NCI-H2081 (cell line): ENCODE data around the gene DEFB131B.
"Not testable (repeated sequence)": the region's sequence is repeated elsewhere in the genome, so short reads cannot be mapped to it uniquely, and the experiment has no call there.

Experiments
- DNase-seq, 2 experiments: peaks; one replicate each; lab custom pipeline; 2025; lab: John Stamatoyannopoulos, UW

DEFB131B gene

GRCh38 chr11:71878059-71878458 lies at the start of gene DEFB131B:
Gene DEFB131B, plus strand, starts transcription at chr11:71878453. Its CDS starts 0 bp downstream, at chr11:71878453.
- DNase-seq: not testable (repeated sequence)

- not testable (repeated sequence) for DNase-seq
Measured at GRCh38 chr11:71829247-71829646, 49.0 kb upstream of the DEFB131B start.

- not testable (repeated sequence) for DNase-seq
Measured at GRCh38 chr11:71829686-71830085, 48.6 kb upstream of the DEFB131B start.

- not testable (repeated sequence) for DNase-seq
Measured at GRCh38 chr11:71832811-71833210, 45.4 kb upstream of the DEFB131B start, which contains the start of gene DEFB108B. Gene DEFB108B, plus strand, starts transcription at chr11:71833200. Its CDS starts 0 bp downstream, at chr11:71833200.

GRCh38 chr11:71842720-71843119 lies 35.5 kb upstream of the DEFB131B start:
- not testable (repeated sequence) for DNase-seq

GRCh38 chr11:71843355-71843754 lies 34.9 kb upstream of the DEFB131B start:
- not testable (repeated sequence) for DNase-seq

GRCh38 chr11:71843858-71844257 lies 34.4 kb upstream of the DEFB131B start:
- no peak for DNase-seq

GRCh38 chr11:71853895-71854294 lies 24.4 kb upstream of the DEFB131B start:
- not testable (repeated sequence) for DNase-seq

- DNase-seq: not testable (repeated sequence)
Measured at GRCh38 chr11:71855880-71856279, 22.4 kb upstream of the DEFB131B start.

- DNase-seq: not testable (repeated sequence)
Measured at GRCh38 chr11:71860835-71861234, 17.4 kb upstream of the DEFB131B start.

GRCh38 chr11:71863978-71864627 lies 14.2 kb upstream of the DEFB131B start:
- peak; percentile 11 to 30 for DNase-seq

GRCh38 chr11:71867209-71867608 lies 11.0 kb upstream of the DEFB131B start:
- not testable (repeated sequence) for DNase-seq

- DNase-seq: not testable (repeated sequence)
Measured at GRCh38 chr11:71869931-71870330, 8.3 kb upstream of the DEFB131B start.

- DNase-seq: not testable (repeated sequence)
Measured at GRCh38 chr11:71870661-71871060, 7.6 kb upstream of the DEFB131B start.

GRCh38 chr11:71876262-71876661 lies 2.0 kb upstream of the DEFB131B start:
- peak; percentile 30 to 88 for DNase-seq

GRCh38 chr11:71885806-71886205 lies 7.6 kb downstream of the DEFB131B start:
- DNase-seq: not testable (repeated sequence)

GRCh38 chr11:71888335-71889010 lies 10.2 kb downstream of the DEFB131B start:
- DNase-seq: not testable (repeated sequence)

- not testable (repeated sequence) for DNase-seq
Measured at GRCh38 chr11:71889181-71889872, 11.1 kb downstream of the DEFB131B start.

GRCh38 chr11:71895961-71896360 lies 17.7 kb downstream of the DEFB131B start:
- no peak for DNase-seq

GRCh38 chr11:71901137-71901536 lies 22.9 kb downstream of the DEFB131B start:
- DNase-seq: not testable (repeated sequence)

- DNase-seq: no peak
Measured at GRCh38 chr11:71908218-71908617, 30.0 kb downstream of the DEFB131B start.

- not testable (repeated sequence) for DNase-seq
Measured at GRCh38 chr11:71910775-71911174, 32.5 kb downstream of the DEFB131B start.
